Stimulated activated CD4-positive, alpha-beta T cell treated with anti-CD3 and anti-CD28 coated beads, Interleukin-2, amount 100 ng/mL, for 4 hours (primary cell): ENCODE results near the gene RHEB.

Source experiments
- DNase-seq: peaks from one replicate; pipeline ENCODE4 v3.0.0-alpha.2; 2020; ENCODE audit warnings: low read depth

RHEB gene

GRCh38 chr7:151470711-151471110, 49.0 kb downstream of the RHEB start:
- no peak for DNase-seq

- no peak for DNase-seq
Observed at GRCh38 chr7:151469281-151469680, 50.4 kb downstream of the RHEB start.

GRCh38 chr7:151468217-151469018, 51.3 kb downstream of the RHEB start:
- DNase-seq, result no peak

GRCh38 chr7:151465169-151465568, 54.5 kb downstream of the RHEB start:
- DNase-seq, result no peak

GRCh38 chr7:151462306-151462779, 57.4 kb downstream of the RHEB start:
- DNase-seq, result no peak

- no peak for DNase-seq
Observed at GRCh38 chr7:151461942-151462230, 57.8 kb downstream of the RHEB start.

GRCh38 chr7:151461096-151461941, 58.4 kb downstream of the RHEB start:
- no peak for DNase-seq

GRCh38 chr7:151460474-151460855, 59.2 kb downstream of the RHEB start:
- no peak for DNase-seq

GRCh38 chr7:151459726-151460473, 59.8 kb downstream of the RHEB start:
- no peak for DNase-seq

- no peak for DNase-seq
Observed at GRCh38 chr7:151457534-151457933, 62.2 kb downstream of the RHEB start.

- DNase-seq, result no peak
Observed at GRCh38 chr7:151456782-151457181, 62.9 kb downstream of the RHEB start.

- DNase-seq, result no peak
Observed at GRCh38 chr7:151456276-151456675, 63.4 kb downstream of the RHEB start.

GRCh38 chr7:151455690-151456089, 64.0 kb downstream of the RHEB start:
- no peak for DNase-seq

GRCh38 chr7:151454932-151455530, 64.7 kb downstream of the RHEB start:
- DNase-seq, result no peak

GRCh38 chr7:151454305-151454704, 65.4 kb downstream of the RHEB start:
- no peak for DNase-seq

- DNase-seq, result no peak
Observed at GRCh38 chr7:151453326-151453791, 66.3 kb downstream of the RHEB start.

- DNase-seq, result no peak
Observed at GRCh38 chr7:151452680-151453325, 66.9 kb downstream of the RHEB start.

- DNase-seq, result no peak
Observed at GRCh38 chr7:151451626-151452571, 67.8 kb downstream of the RHEB start.

- DNase-seq, result no peak
Observed at GRCh38 chr7:151451156-151451555, 68.5 kb downstream of the RHEB start.

GRCh38 chr7:151449990-151450389, 69.7 kb downstream of the RHEB start:
- DNase-seq, result no peak
